OCI-LY7 (cell line): ENCODE data around the gene VSIR. TPM values are rescaled to one million over a fixed set of nuclear protein-coding genes. Genes with fewer than 3 reads are reported as not detected.

ENCODE experiments used
- BruUV-seq: library from RNA; stranded (reverse); fragments of 400-500 nt; replicated peaks from 2 replicates; lab custom pipeline; 2021; lab: Mats Ljungman, UMichigan
- CTCF ChIA-PET: fragments of 300-600 bp; sonication (Branson Sonifier 250); formaldehyde crosslinking; loops from one replicate; lab custom pipeline; 2022; ENCODE audit warnings: antibody characterized with exemption; ENCODE audit not compliant: unreplicated experiment; lab: Charles Lee
- POLR2A ChIA-PET: fragments of 300-600 bp; sonication (Branson Sonifier 250); formaldehyde crosslinking; loops from one replicate; lab custom pipeline; 2022; ENCODE audit warnings: antibody characterized with exemption; lab: Charles Lee
- DNase-seq: peaks from one replicate; pipeline ENCODE4 v3.0.0-alpha.2; 2015; ENCODE audit warnings: low spot score
- H2AFZ ChIP-seq: fragments of 200-600 bp; sonication (generic), shearing (Covaris generic); 2 replicates; pipeline ENCODE4 v1.6.1; 2014; ENCODE audit warnings: mild to moderate bottlenecking, antibody characterized with exemption, low read length, moderate library complexity
- H3K27ac ChIP-seq: fragments of 200-600 bp; sonication (generic); 2 replicates; pipeline ENCODE4 v1.5.1; 2014; ENCODE audit warnings: mixed run types, low read depth, mild to moderate bottlenecking, moderate library complexity, low read length, inconsistent platforms; ENCODE audit not compliant: poor library complexity, severe bottlenecking
- H3K36me3 ChIP-seq: fragments of 200-600 bp; sonication (generic); 2 replicates; pipeline ENCODE4 v1.6.1; 2014; ENCODE audit warnings: mild to moderate bottlenecking, antibody characterized with exemption, low read length, moderate library complexity, mixed read lengths; ENCODE audit not compliant: insufficient read depth
- H3K4me1 ChIP-seq: fragments of 200-600 bp; sonication (generic); 2 replicates; pipeline ENCODE4 v1.5.1; 2014; ENCODE audit warnings: mild to moderate bottlenecking, low read length; ENCODE audit not compliant: insufficient read depth, poor library complexity, severe bottlenecking
- H3K4me2 ChIP-seq: fragments of 200-600 bp; sonication (generic); 2 replicates; pipeline ENCODE4 v1.6.1; 2014; ENCODE audit warnings: mild to moderate bottlenecking, low read length
- H3K4me3 ChIP-seq: fragments of 200-600 bp; sonication (generic); 2 replicates; pipeline ENCODE4 v1.5.1; 2014; ENCODE audit warnings: mild to moderate bottlenecking, low read depth, low read length; ENCODE audit not compliant: poor library complexity, severe bottlenecking
- H3K79me2 ChIP-seq: fragments of 200-600 bp; sonication (generic); 2 replicates; pipeline ENCODE4 v1.6.1; 2016; ENCODE audit warnings: low read depth, mild to moderate bottlenecking, low read length, moderate library complexity, mixed read lengths; ENCODE audit not compliant: insufficient read depth
- H3K9me2 ChIP-seq: fragments of 200-600 bp; sonication (generic); 2 replicates; pipeline ENCODE4 v1.6.1; 2016; ENCODE audit warnings: mild to moderate bottlenecking, low read length, mixed read lengths; ENCODE audit not compliant: insufficient read depth
- H3K9me3 ChIP-seq: fragments of 200-600 bp; sonication (generic); 2 replicates; pipeline ENCODE4 v1.6.1; 2014; ENCODE audit warnings: mild to moderate bottlenecking, mixed run types, low read length, mixed read lengths
- H4K20me1 ChIP-seq: fragments of 200-600 bp; sonication (generic); 2 replicates; pipeline ENCODE4 v1.6.1; 2014; ENCODE audit warnings: mild to moderate bottlenecking, antibody characterized with exemption, low read length, moderate library complexity, mixed read lengths; ENCODE audit not compliant: insufficient read depth
- CTCF ChIP-seq: fragments of 200-600 bp; sonication (generic); conservative IDR thresholded peaks from 2 replicates; pipeline ENCODE4 v1.5.1; 2014; ENCODE audit warnings: mild to moderate bottlenecking, antibody characterized with exemption, low read length, moderate library complexity, mixed read lengths
- EZH2phosphoT487 ChIP-seq: fragments of 200-600 bp; sonication (generic); IDR thresholded peaks from 2 replicates; pipeline ENCODE4 v1.6.1; 2018; ENCODE audit warnings: low read depth, borderline replicate concordance, mild to moderate bottlenecking, mixed run types, antibody characterized with exemption, low read length, moderate library complexity, mixed read lengths
- intact Hi-C: fragments of 100-400 bp; cut with micrococcal nuclease; formaldehyde crosslinking; loops from one replicate; pipeline ENCODE4 v1.10.0; 2022; ENCODE audit not compliant: unreplicated experiment
- total RNA-seq, 2 experiments: library from RNA; depleted of rRNA in 1 of 2; stranded (reverse); fragments of >200 nt in 1 of 2; shearing (Covaris generic) in 1 of 2; gene quantifications; 2 replicates each; pipeline ENCODE4 v1.2.3, GENCODE V29; 2014 to 2022

VSIR gene
- total RNA-seq, 2 experiments from 2014 or later = 2.2 to 9.0 TPM

- no peak overlapping the region for H2AFZ ChIP-seq
- H3K9me3 ChIP-seq = no peaks in the 10 kb centered on the region
- no peaks in the 10 kb centered on the region for H3K79me2 ChIP-seq
- POLR2A ChIA-PET = interaction anchor here (1.3 kb wide), 1 partner anchor 16 kb away, joined by 3 read pairs; no protein-coding TSS in a partner anchor
- H3K4me2 ChIP-seq = no peak overlapping the region
- CTCF ChIA-PET = interaction anchor here (0.6 kb wide), 1 partner anchor 345 kb away, joined by 3 read pairs; no protein-coding TSS in a partner anchor
- TF ChIP-seq EZH2phosphoT487 (no peak), CTCF (no peak)
- peaks cover 33% of the 10 kb centered on the region for H3K4me1 ChIP-seq
- no peaks in the 10 kb centered on the region for H4K20me1 ChIP-seq
- H3K9me2 ChIP-seq = no peaks in the 10 kb centered on the region
- no peak for DNase-seq
- no peak overlapping the region for H3K27ac ChIP-seq
- intact Hi-C loops = loop anchor here (5.0 kb wide), 1 partner anchor 58 kb away; the partner anchor contains the start of gene VSIR
- no peaks in the 10 kb centered on the region for H3K36me3 ChIP-seq
- no TSS peak for BruUV-seq
- H3K4me3 ChIP-seq = no peak overlapping the region
Measured at GRCh38 chr10:71714592-71714991, 58.7 kb downstream of the VSIR start.

- H3K4me3 ChIP-seq = no peak overlapping the region
- peaks cover 33% of the 10 kb centered on the region for H3K4me1 ChIP-seq
- TF ChIP-seq EZH2phosphoT487 (no peak), CTCF (no peak)
- DNase-seq = no peak
- H3K36me3 ChIP-seq = no peaks in the 10 kb centered on the region
- ChIA-PET POLR2A (interaction anchor here (1.3 kb wide), 1 partner anchor 72 kb away, joined by 4 read pairs; no protein-coding TSS in a partner anchor), CTCF (no interaction called here)
- no peaks in the 10 kb centered on the region for H3K9me2 ChIP-seq
- peak overlapping the region; percentile 76 for H2AFZ ChIP-seq
- no TSS peak for BruUV-seq
- H3K9me3 ChIP-seq = no peaks in the 10 kb centered on the region
- H3K4me2 ChIP-seq = peak overlapping the region; percentile 45
- H4K20me1 ChIP-seq = no peaks in the 10 kb centered on the region
- intact Hi-C loops = loop anchor here (5.0 kb wide), 1 partner anchor 58 kb away; the partner anchor contains the start of gene VSIR
- H3K27ac ChIP-seq = no peak overlapping the region
- no peaks in the 10 kb centered on the region for H3K79me2 ChIP-seq
Measured at GRCh38 chr10:71714031-71714410, 59.3 kb downstream of the VSIR start.
